ENCODE measurements around the gene PORCN. TPM values are rescaled to one million over a fixed set of nuclear protein-coding genes. Genes with fewer than 3 reads are reported as not detected.

PORCN gene
- total RNA-seq, 1 donor, result 13.8 TPM

DNA sequence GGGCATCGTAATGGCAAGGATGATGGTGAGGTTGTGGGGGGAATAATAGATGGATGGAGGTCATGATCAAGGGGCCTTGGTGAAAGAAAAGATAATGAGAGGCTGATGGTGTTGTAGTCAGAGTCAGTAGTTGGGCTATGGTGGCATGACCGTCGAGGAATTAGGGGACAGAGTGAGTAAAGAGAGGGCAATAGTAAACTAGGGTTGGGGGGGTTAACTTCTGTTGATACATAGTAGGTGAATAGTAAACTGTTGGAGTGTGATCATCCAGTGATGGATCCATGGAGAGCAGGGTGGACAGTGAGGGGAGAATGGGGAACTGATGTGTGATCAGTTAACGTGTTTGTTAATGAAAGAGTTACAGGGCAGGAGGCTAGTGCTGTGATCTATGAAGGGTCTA is 31.9 kb upstream of the PORCN start:
- no peaks in the 10 kb centered on the region for H3K27me3 ChIP-seq (ENCODE audit: insufficient read depth, low read length)
- no peaks in the 10 kb centered on the region for H4K20me1 ChIP-seq (ENCODE audit: insufficient read depth, low read length)
- peaks cover 55% of the 10 kb centered on the region for H3K79me2 ChIP-seq (ENCODE audit: insufficient read depth, low read length)
- H3K4me2 ChIP-seq (ENCODE audit: insufficient read depth, low read length), result peak overlapping the region; percentile 91
- DNase-seq (ENCODE audit: insufficient read length, low spot score, missing footprints), result no peak
- peak overlapping the region; percentile 90 for H3K4me3 ChIP-seq (ENCODE audit: insufficient read depth, low read length)
- H3K27ac ChIP-seq (ENCODE audit: low read depth, low read length), result peak overlapping the region; percentile 67
- no peaks in the 10 kb centered on the region for H3K9me3 ChIP-seq (ENCODE audit: low read depth, low read length)
- peaks cover 14% of the 10 kb centered on the region for H3K36me3 ChIP-seq (ENCODE audit: insufficient read depth, low read length)
- TF ChIP-seq, protein P1, sequence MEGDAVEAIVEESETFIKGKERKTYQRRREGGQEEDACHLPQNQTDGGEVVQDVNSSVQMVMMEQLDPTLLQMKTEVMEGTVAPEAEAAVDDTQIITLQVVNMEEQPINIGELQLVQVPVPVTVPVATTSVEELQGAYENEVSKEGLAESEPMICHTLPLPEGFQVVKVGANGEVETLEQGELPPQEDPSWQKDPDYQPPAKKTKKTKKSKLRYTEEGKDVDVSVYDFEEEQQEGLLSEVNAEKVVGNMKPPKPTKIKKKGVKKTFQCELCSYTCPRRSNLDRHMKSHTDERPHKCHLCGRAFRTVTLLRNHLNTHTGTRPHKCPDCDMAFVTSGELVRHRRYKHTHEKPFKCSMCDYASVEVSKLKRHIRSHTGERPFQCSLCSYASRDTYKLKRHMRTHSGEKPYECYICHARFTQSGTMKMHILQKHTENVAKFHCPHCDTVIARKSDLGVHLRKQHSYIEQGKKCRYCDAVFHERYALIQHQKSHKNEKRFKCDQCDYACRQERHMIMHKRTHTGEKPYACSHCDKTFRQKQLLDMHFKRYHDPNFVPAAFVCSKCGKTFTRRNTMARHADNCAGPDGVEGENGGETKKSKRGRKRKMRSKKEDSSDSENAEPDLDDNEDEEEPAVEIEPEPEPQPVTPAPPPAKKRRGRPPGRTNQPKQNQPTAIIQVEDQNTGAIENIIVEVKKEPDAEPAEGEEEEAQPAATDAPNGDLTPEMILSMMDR (IDR thresholded peaks at IDR 0.05; ENCODE audit: extremely low read depth, low read depth, low read length), result no peak
- peaks cover 4% of the 10 kb centered on the region for H3K4me1 ChIP-seq (ENCODE audit: insufficient read depth, low read length)
- H2AFZ ChIP-seq (ENCODE audit: low read length), result no peak overlapping the region

- Histone ChIP-seq H4K20me1 (ENCODE audit: insufficient read depth, low read length) (no peaks in the 10 kb centered on the region), H2AFZ (ENCODE audit: low read length) (no peak overlapping the region), H3K4me3 (ENCODE audit: insufficient read depth, low read length) (peak overlapping the region; percentile 90), H3K36me3 (ENCODE audit: insufficient read depth, low read length) (peaks cover 26% of the 10 kb centered on the region), H3K4me2 (ENCODE audit: insufficient read depth, low read length) (peak overlapping the region; percentile 91), H3K27ac (ENCODE audit: low read depth, low read length) (peak overlapping the region; percentile 67), H3K4me1 (ENCODE audit: insufficient read depth, low read length) (peaks cover 4% of the 10 kb centered on the region), H3K79me2 (ENCODE audit: insufficient read depth, low read length) (peaks cover 55% of the 10 kb centered on the region), H3K9me3 (ENCODE audit: low read depth, low read length) (no peaks in the 10 kb centered on the region), H3K27me3 (ENCODE audit: insufficient read depth, low read length) (no peaks in the 10 kb centered on the region)
- TF ChIP-seq, protein P1 (IDR thresholded peaks at IDR 0.05; ENCODE audit: extremely low read depth, low read depth, low read length), result no peak
- no peak for DNase-seq (ENCODE audit: insufficient read length, low spot score, missing footprints)
These were observed 30.6 kb upstream of the PORCN start for GRCh38 chrX:48477960-48478755.

- peaks cover 4% of the 10 kb centered on the region for H3K4me1 ChIP-seq (ENCODE audit: insufficient read depth, low read length)
These were observed 30.0 kb upstream of the PORCN start for GRCh38 chrX:48478806-48479205.

GRCh38 chrX:48480142-48480541 is 28.6 kb upstream of the PORCN start:
- Histone ChIP-seq H3K36me3 (ENCODE audit: insufficient read depth, low read length) (peaks cover 32% of the 10 kb centered on the region), H3K27me3 (ENCODE audit: insufficient read depth, low read length) (no peaks in the 10 kb centered on the region), H3K27ac (ENCODE audit: low read depth, low read length) (no peak overlapping the region), H3K9me3 (ENCODE audit: low read depth, low read length) (no peaks in the 10 kb centered on the region), H3K4me3 (ENCODE audit: insufficient read depth, low read length) (no peak overlapping the region), H3K4me1 (ENCODE audit: insufficient read depth, low read length) (no peaks in the 10 kb centered on the region), H3K79me2 (ENCODE audit: insufficient read depth, low read length) (peaks cover 49% of the 10 kb centered on the region), H4K20me1 (ENCODE audit: insufficient read depth, low read length) (no peaks in the 10 kb centered on the region), H2AFZ (ENCODE audit: low read length) (no peak overlapping the region), H3K4me2 (ENCODE audit: insufficient read depth, low read length) (no peak overlapping the region)
- TF ChIP-seq, protein P1 (IDR thresholded peaks at IDR 0.05; ENCODE audit: extremely low read depth, low read depth, low read length), result no peak
- DNase-seq (ENCODE audit: insufficient read length, low spot score, missing footprints), result no peak

More at GRCh38 chrX:48478806-48479205, 30.0 kb upstream of the PORCN start:
- no peak overlapping the region for H3K4me3 ChIP-seq (ENCODE audit: insufficient read depth, low read length)
- no peaks in the 10 kb centered on the region for H4K20me1 ChIP-seq (ENCODE audit: insufficient read depth, low read length)
- H3K27ac ChIP-seq (ENCODE audit: low read depth, low read length), result no peak overlapping the region
- TF ChIP-seq, protein P1 (IDR thresholded peaks at IDR 0.05; ENCODE audit: extremely low read depth, low read depth, low read length), result no peak
- no peak overlapping the region for H2AFZ ChIP-seq (ENCODE audit: low read length)
- no peak for DNase-seq (ENCODE audit: insufficient read length, low spot score, missing footprints)
- H3K79me2 ChIP-seq (ENCODE audit: insufficient read depth, low read length), result peaks cover 55% of the 10 kb centered on the region
- no peaks in the 10 kb centered on the region for H3K9me3 ChIP-seq (ENCODE audit: low read depth, low read length)
- H3K36me3 ChIP-seq (ENCODE audit: insufficient read depth, low read length), result peaks cover 32% of the 10 kb centered on the region
- H3K27me3 ChIP-seq (ENCODE audit: insufficient read depth, low read length), result no peaks in the 10 kb centered on the region
- no peak overlapping the region for H3K4me2 ChIP-seq (ENCODE audit: insufficient read depth, low read length)

All from osteoblast (primary cell).